Neuronal stem cell (in vitro differentiated cells): ENCODE data around the gene AFAP1L2.

ENCODE experiments used
- DNase-seq: peaks from one replicate; pipeline ENCODE4 v3.0.0-alpha.2; 2013; ENCODE audit warnings: low spot score
- H2AFZ ChIP-seq: one replicate; pipeline ENCODE4 v1.6.1; 2013; ENCODE audit warnings: mild to moderate bottlenecking, low read length, inconsistent platforms
- H2AK5ac ChIP-seq: 2 replicates; pipeline ENCODE4 v1.6.1; 2013; ENCODE audit warnings: low read depth, mild to moderate bottlenecking, inconsistent platforms, low read length, moderate library complexity, mixed read lengths
- H2BK120ac ChIP-seq: 2 replicates; pipeline ENCODE4 v1.6.1; 2013; ENCODE audit warnings: low read depth, mild to moderate bottlenecking, inconsistent platforms, low read length, moderate library complexity, mixed read lengths
- H2BK12ac ChIP-seq: one replicate; pipeline ENCODE4 v1.6.1; 2013; ENCODE audit warnings: low read length, inconsistent platforms
- H2BK15ac ChIP-seq: 2 replicates; pipeline ENCODE4 v1.6.1; 2013; ENCODE audit warnings: mild to moderate bottlenecking, low read length, inconsistent platforms, mixed read lengths
- H2BK5ac ChIP-seq: one replicate; pipeline ENCODE4 v1.6.1; 2013; ENCODE audit warnings: inconsistent platforms, mild to moderate bottlenecking, low read length, moderate library complexity
- H3K14ac ChIP-seq: one replicate; pipeline ENCODE4 v1.6.1; 2013; ENCODE audit warnings: low read length, inconsistent platforms
- H3K18ac ChIP-seq: 2 replicates; pipeline ENCODE4 v1.6.1; 2013; ENCODE audit warnings: low read length, inconsistent platforms
- H3K23ac ChIP-seq: 2 replicates; pipeline ENCODE4 v1.6.1; 2013; ENCODE audit warnings: low read depth, mild to moderate bottlenecking, mixed read lengths, low read length, inconsistent platforms; ENCODE audit not compliant: poor library complexity
- H3K27ac ChIP-seq: replicated peaks from 3 replicates; pipeline ENCODE4 v1.5.1; 2013; ENCODE audit warnings: low read length, inconsistent platforms
- H3K27me3 ChIP-seq, 3 experiments: 2 replicates each; pipeline ENCODE4 v1.6.1; 2013; ENCODE audit warnings: low read length in 3 of 3, mild to moderate bottlenecking in 2 of 3, inconsistent platforms in 1 of 3, low read depth in 1 of 3, mixed read lengths in 1 of 3, moderate library complexity in 1 of 3; ENCODE audit not compliant: control insufficient read depth in 3 of 3, insufficient read depth in 3 of 3
- H3K36me3 ChIP-seq, 2 donors: replicated peaks in 1 of 2; 2 replicates each; pipeline ENCODE4 v1.6.1; 2013; ENCODE audit warnings: low read length in 2 of 2; ENCODE audit not compliant: control insufficient read depth in 2 of 2, insufficient read depth in 2 of 2
- H3K4ac ChIP-seq: 2 replicates; pipeline ENCODE4 v1.6.1; 2013; ENCODE audit warnings: inconsistent platforms, mild to moderate bottlenecking, low read length, moderate library complexity
- H3K4me1 ChIP-seq, 2 donors: 1 replicate in 1 of 2; 2 replicates in 1 of 2; pipeline ENCODE4 v1.6.1; 2013; ENCODE audit warnings: low read length in 2 of 2, low read depth in 1 of 2; ENCODE audit not compliant: control insufficient read depth in 2 of 2, insufficient read depth in 1 of 2
- H3K4me2 ChIP-seq: one replicate; pipeline ENCODE4 v1.6.1; 2013; ENCODE audit warnings: mild to moderate bottlenecking, low read length, inconsistent platforms; ENCODE audit not compliant: insufficient read depth, poor library complexity, severe bottlenecking
- H3K4me3 ChIP-seq, 2 donors: 2 replicates each; pipeline ENCODE4 v1.5.1; 2013; ENCODE audit warnings: low read length in 2 of 2, mild to moderate bottlenecking in 2 of 2, inconsistent platforms in 1 of 2, moderate library complexity in 1 of 2
- H3K79me1 ChIP-seq: one replicate; pipeline ENCODE4 v1.6.1; 2013; ENCODE audit warnings: low read depth, mild to moderate bottlenecking, inconsistent platforms, low read length, moderate library complexity
- H3K9ac ChIP-seq: one replicate; pipeline ENCODE4 v1.6.1; 2013; ENCODE audit warnings: mild to moderate bottlenecking, low read depth, low read length, inconsistent platforms; ENCODE audit not compliant: poor library complexity
- H3K9me3 ChIP-seq, 2 donors: replicated peaks in 1 of 2; 2 replicates each; pipeline versions ENCODE3 to v1.6.1; 2013; ENCODE audit warnings: low read length in 2 of 2, mild to moderate bottlenecking in 2 of 2, inconsistent platforms in 1 of 2, low read depth in 1 of 2, mixed read lengths in 1 of 2, moderate library complexity in 1 of 2; ENCODE audit not compliant: control insufficient read depth in 2 of 2, insufficient read depth in 1 of 2
- H4K8ac ChIP-seq: one replicate; pipeline ENCODE4 v1.6.1; 2013; ENCODE audit warnings: low read depth, mild to moderate bottlenecking, inconsistent platforms, low read length, moderate library complexity
- H4K91ac ChIP-seq: one replicate; pipeline ENCODE4 v1.6.1; 2013; ENCODE audit warnings: low read length, low read depth, mild to moderate bottlenecking, inconsistent platforms; ENCODE audit not compliant: poor library complexity
- WGBS, 2 donors: extraction: QIAGEN DNeasy Blood & Tissue Kit; methylation state at CpG; one replicate each; pipeline ENCODE4 v1.1.7; 2013; ENCODE audit warnings: missing lambda C conversion rate in 2 of 2, mixed read lengths in 1 of 2; ENCODE audit not compliant: insufficient read length in 2 of 2, insufficient replicate concordance in 1 of 2; ENCODE audit errors: extremely low coverage in 2 of 2; 5-methylcytosine and 5-hydroxymethylcytosine counted together

AFAP1L2 gene

GRCh38 chr10:114359953-114360345 lies 44.4 kb downstream of the AFAP1L2 start:
- H3K4me1 ChIP-seq = peaks cover 0 to 3% of the 10 kb centered on the region in 2 donors
- no peak overlapping the region for H3K9ac ChIP-seq
- H3K4me3 ChIP-seq = no peak overlapping the region
- no peak overlapping the region for H4K91ac ChIP-seq
- WGBS, 2 donors = no CpG with 5 or more reads among the region's 2 CpGs
- H4K8ac ChIP-seq = no peak overlapping the region
- H3K27me3 ChIP-seq = no peaks in the 10 kb centered on the region
- H3K14ac ChIP-seq = no peak overlapping the region
- no peak overlapping the region for H3K18ac ChIP-seq
- H2BK5ac ChIP-seq = no peak overlapping the region
- no peak overlapping the region for H2BK12ac ChIP-seq
- no peak overlapping the region for H3K4ac ChIP-seq
- H3K9me3 ChIP-seq = no peaks in the 10 kb centered on the region
- no peak overlapping the region for H2AK5ac ChIP-seq
- H3K4me2 ChIP-seq = no peak overlapping the region
- H3K79me1 ChIP-seq = no peaks in the 10 kb centered on the region
- no peak overlapping the region for H2BK120ac ChIP-seq
- H3K23ac ChIP-seq = no peak overlapping the region
- no peaks in the 10 kb centered on the region for H3K36me3 ChIP-seq
- H2AFZ ChIP-seq = no peak overlapping the region
- no peak overlapping the region for H2BK15ac ChIP-seq
- H3K27ac ChIP-seq = no peak overlapping the region
- DNase-seq = no peak

DNA sequence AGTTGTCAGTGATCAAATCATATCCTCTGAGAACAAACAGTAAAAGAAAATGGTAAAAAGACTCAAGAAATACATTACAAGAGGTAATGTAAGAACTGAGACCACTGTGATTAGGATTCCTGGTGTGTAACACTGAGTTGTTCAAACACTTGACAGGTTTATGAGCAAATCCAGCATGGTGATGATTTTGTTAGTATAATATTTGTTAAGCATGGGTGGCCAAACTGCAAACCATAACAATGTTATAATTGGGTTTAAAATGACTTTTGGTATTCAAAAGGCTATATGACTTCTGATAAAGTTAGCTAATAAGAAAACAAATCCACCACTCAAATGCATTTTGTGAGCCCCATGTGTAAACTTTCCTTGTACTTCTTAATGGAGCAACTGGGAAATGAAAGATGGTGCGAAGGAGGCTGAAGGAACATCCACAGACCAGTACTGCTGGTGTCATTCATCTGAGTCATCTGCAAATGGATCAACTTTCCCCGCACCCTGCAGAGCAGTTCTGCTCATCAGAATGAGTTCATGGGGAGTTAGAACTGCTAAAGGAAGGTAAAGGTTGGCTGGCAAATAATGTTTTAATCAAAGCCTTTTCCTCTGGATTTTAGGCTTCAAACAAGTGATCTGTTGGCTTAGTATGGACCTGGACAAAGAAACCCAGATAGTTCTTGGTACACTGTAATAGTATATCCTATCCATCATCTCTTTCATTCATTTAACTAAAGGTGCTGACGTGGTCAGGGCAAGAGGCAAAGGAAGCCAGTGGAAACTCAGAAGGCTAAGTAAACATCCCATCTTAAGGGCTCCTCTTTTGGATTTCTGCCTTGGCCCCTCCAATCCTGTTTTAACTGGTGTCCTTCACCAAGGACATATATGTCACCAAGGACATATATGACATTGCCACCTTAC lies 45.0 kb downstream of the AFAP1L2 start:
- H3K18ac ChIP-seq = no peak overlapping the region
- no peak overlapping the region for H4K91ac ChIP-seq
- H2AK5ac ChIP-seq = no peak overlapping the region
- H3K4ac ChIP-seq = no peak overlapping the region
- no peak overlapping the region for H3K27ac ChIP-seq
- H3K79me1 ChIP-seq = no peaks in the 10 kb centered on the region
- no peak overlapping the region for H3K4me3 ChIP-seq
- H2BK15ac ChIP-seq = no peak overlapping the region
- DNase-seq = no peak
- no peak overlapping the region for H3K23ac ChIP-seq
- H2BK120ac ChIP-seq = no peak overlapping the region
- no peak overlapping the region for H2AFZ ChIP-seq
- no peak overlapping the region for H3K9ac ChIP-seq
- no peak overlapping the region for H2BK12ac ChIP-seq
- H2BK5ac ChIP-seq = no peak overlapping the region
- no peak overlapping the region for H4K8ac ChIP-seq
- no peaks in the 10 kb centered on the region for H3K9me3 ChIP-seq
- no peaks in the 10 kb centered on the region for H3K27me3 ChIP-seq
- H3K4me1 ChIP-seq = peaks cover 0 to 3% of the 10 kb centered on the region in 2 donors
- no peak overlapping the region for H3K4me2 ChIP-seq
- WGBS, 2 donors = no CpG with 5 or more reads among the region's 3 CpGs
- no peaks in the 10 kb centered on the region for H3K36me3 ChIP-seq
- H3K14ac ChIP-seq = no peak overlapping the region

DNA sequence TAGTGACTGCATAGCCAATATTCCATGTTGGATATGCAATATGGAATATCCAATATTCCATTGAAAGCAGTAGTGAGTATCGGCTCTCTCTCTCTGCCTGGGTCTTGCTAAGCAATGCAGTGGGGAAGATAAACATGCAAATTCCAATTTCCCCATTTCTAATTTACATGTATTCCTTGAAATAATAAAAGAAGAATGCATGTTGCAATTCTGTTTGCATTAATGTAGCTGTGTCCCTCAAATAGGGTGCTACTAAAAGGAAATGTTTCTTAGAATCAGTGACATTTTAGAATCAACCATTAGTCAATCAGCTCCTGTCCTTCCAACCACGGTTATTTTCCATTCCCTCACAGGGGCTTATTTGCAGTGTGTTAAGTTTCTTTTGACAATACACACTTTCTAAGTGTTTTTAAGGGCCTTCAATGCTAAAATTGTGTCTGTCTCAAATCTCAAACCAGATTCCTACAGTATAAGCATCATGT lies 46.7 kb downstream of the AFAP1L2 start:
- Histone ChIP-seq H3K36me3 (no peaks in the 10 kb centered on the region), H3K4me2 (no peak overlapping the region), H2AK5ac (no peak overlapping the region), H4K8ac (no peak overlapping the region), H3K9ac (no peak overlapping the region), H2BK12ac (no peak overlapping the region), H3K79me1 (no peaks in the 10 kb centered on the region), H2BK120ac (no peak overlapping the region), H2BK5ac (no peak overlapping the region), H3K27ac (no peak overlapping the region), H3K4me3 (no peak overlapping the region), H3K9me3 (peaks cover 0 to 3% of the 10 kb centered on the region in 2 donors), H3K18ac (no peak overlapping the region), H2BK15ac (no peak overlapping the region), H3K4me1 (peaks cover 0 to 5% of the 10 kb centered on the region in 2 donors), H3K4ac (no peak overlapping the region), H3K14ac (no peak overlapping the region), H3K23ac (no peak overlapping the region), H4K91ac (no peak overlapping the region), H2AFZ (no peak overlapping the region), H3K27me3 (no peaks in the 10 kb centered on the region)
- WGBS, 2 donors = no CpG with 5 or more reads among the region's 2 CpGs
- no peak for DNase-seq

GRCh38 chr10:114356751-114357514 lies 47.4 kb downstream of the AFAP1L2 start:
- no CpG with 5 or more reads among the region's 3 CpGs for WGBS, 2 donors
- peaks cover 0 to 3% of the 10 kb centered on the region in 2 donors for H3K9me3 ChIP-seq
- no peak overlapping the region for H2AK5ac ChIP-seq
- H3K23ac ChIP-seq = no peak overlapping the region
- no peak overlapping the region for H3K4ac ChIP-seq
- no peak overlapping the region for H2BK120ac ChIP-seq
- H2BK15ac ChIP-seq = no peak overlapping the region
- no peak overlapping the region for H3K9ac ChIP-seq
- no peak overlapping the region for H3K27ac ChIP-seq
- H4K8ac ChIP-seq = no peak overlapping the region
- H3K14ac ChIP-seq = no peak overlapping the region
- no peak overlapping the region for H3K4me3 ChIP-seq
- H3K4me1 ChIP-seq = peaks cover 0 to 5% of the 10 kb centered on the region in 2 donors
- no peaks in the 10 kb centered on the region for H3K36me3 ChIP-seq
- H2BK5ac ChIP-seq = no peak overlapping the region
- no peak overlapping the region for H2BK12ac ChIP-seq
- H2AFZ ChIP-seq = no peak overlapping the region
- H3K4me2 ChIP-seq = no peak overlapping the region
- H4K91ac ChIP-seq = no peak overlapping the region
- no peaks in the 10 kb centered on the region for H3K27me3 ChIP-seq
- no peak overlapping the region for H3K18ac ChIP-seq
- H3K79me1 ChIP-seq = no peaks in the 10 kb centered on the region
- DNase-seq = no peak
